SK-N-MC (cell line): ENCODE measurements around the gene SPATA6.

Experiments
- EZH2 ChIP-seq: fragments of 200-600 bp; sonication (generic); IDR thresholded peaks from one replicate; pipeline ENCODE4 v1.6.1; 2017; ENCODE audit warnings: antibody characterized with exemption
- FOXP2 ChIP-seq: optimal IDR thresholded peaks from 2 replicates; pipeline ENCODE3; 2011; ENCODE audit warnings: mild to moderate bottlenecking, moderate library complexity; ENCODE audit not compliant: insufficient read depth; ENCODE audit errors: extremely low read length, control extremely low read depth
- POLR2AphosphoS5 ChIP-seq: IDR thresholded peaks from 2 replicates; pipeline ENCODE4 v1.6.1; 2012; ENCODE audit warnings: mild to moderate bottlenecking, low read depth, low read length, borderline replicate concordance

GRCh38 chr1:48469616-48470480 is 2.2 kb downstream of the SPATA6 start:
- no peak for TF ChIP-seq POLR2AphosphoS5
- TF ChIP-seq EZH2: no peak
- no peak for TF ChIP-seq FOXP2
